Stomach smooth muscle (tissue), 2 donors: ENCODE measurements around the gene CDC23.
"Not testable (repeated sequence)": the region's sequence is repeated elsewhere in the genome, so short reads cannot be mapped to it uniquely, and the experiment has no call there.

Experiments used
- H3K27ac ChIP-seq: one replicate; pipeline ENCODE4 v1.7.0; 2013; ENCODE audit warnings: mild to moderate bottlenecking, low read length, inconsistent platforms
- H3K27me3 ChIP-seq, 2 donors: one replicate each; pipeline ENCODE4 v1.7.0; 2013; ENCODE audit warnings: low read length in 2 of 2; ENCODE audit not compliant: insufficient read depth in 2 of 2, control insufficient read depth in 1 of 2
- H3K36me3 ChIP-seq, 2 donors: one replicate each; pipeline ENCODE4 v1.7.0; 2013; ENCODE audit warnings: low read length in 2 of 2; ENCODE audit not compliant: control insufficient read depth in 2 of 2, insufficient read depth in 2 of 2
- H3K4me1 ChIP-seq: one replicate; pipeline ENCODE4 v1.7.0; 2013; ENCODE audit warnings: low read length; ENCODE audit not compliant: control insufficient read depth, insufficient read depth
- H3K4me3 ChIP-seq, 2 donors: one replicate each; pipeline ENCODE4 v1.7.0; 2013; ENCODE audit warnings: low read length in 2 of 2
- H3K9ac ChIP-seq, 2 donors: one replicate each; pipeline ENCODE4 v1.7.0; 2013; ENCODE audit warnings: low read length in 2 of 2, mild to moderate bottlenecking in 1 of 2
- H3K9me3 ChIP-seq, 2 donors: one replicate each; pipeline ENCODE4 v1.7.0; 2013; ENCODE audit warnings: low read length in 2 of 2; ENCODE audit not compliant: control insufficient read depth in 2 of 2
- donor health status: healthy.
- donor health status: Pancreatic carcinoma.

CDC23 gene

DNA sequence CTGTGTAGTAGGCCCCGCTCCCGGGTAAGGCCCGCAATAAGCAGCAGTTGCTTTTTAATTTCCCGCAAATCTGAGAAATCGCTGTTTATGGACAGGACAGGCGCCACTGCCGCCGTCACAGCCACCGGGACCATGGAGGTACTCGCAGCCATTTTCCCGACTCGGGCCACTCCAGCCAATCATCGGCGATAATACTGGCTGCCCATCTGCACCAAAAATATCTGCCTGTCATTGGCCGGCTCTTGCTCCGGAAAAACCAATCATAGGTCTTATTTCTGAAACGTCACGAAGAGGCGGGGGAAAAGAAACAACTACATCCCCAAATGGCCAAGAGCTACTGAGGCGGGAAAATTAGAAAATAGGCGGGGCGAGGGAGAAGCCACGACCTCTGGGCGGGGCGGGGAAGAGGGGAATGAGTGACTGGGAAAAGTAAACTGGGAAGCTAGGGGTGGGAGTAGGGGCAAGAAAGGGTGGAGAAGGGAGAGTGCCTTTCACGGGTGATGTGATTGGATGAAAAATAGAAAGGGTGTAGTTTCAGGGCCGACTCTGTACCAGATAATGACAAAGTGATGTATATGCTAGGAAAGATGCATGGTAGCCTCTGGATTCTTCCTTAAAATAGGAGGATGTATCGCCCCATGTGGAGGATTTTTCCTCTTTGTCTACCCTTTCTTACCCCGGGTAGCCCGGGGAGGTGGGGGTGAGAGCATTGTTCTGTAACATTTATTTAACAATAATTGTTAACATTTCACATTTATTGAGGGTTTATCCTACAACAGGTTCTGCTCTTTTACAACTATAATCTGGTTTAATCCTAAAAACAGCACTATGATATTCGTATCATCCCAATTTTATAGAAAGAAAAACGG, at the start of gene CDC23:
CDC23 (minus strand) TSS at position 163 of the 869 bp plus-strand sequence; CDS start at position 152, 11 bp downstream.
- Histone ChIP-seq H3K9ac (peak within 1 kb of the TSS; percentile 88 to 98), H3K27me3 (no peaks in the 10 kb centered on the region), H3K4me3 (peak within 1 kb of the TSS; percentile 97 to 100), H3K9me3 (no peaks in the 10 kb centered on the region), H3K27ac (peak within 1 kb of the TSS; percentile 75), H3K36me3 (peaks cover 3 to 5% of the 10 kb centered on the region in 2 donors), H3K4me1 (peaks cover 10% of the 10 kb centered on the region)

DNA sequence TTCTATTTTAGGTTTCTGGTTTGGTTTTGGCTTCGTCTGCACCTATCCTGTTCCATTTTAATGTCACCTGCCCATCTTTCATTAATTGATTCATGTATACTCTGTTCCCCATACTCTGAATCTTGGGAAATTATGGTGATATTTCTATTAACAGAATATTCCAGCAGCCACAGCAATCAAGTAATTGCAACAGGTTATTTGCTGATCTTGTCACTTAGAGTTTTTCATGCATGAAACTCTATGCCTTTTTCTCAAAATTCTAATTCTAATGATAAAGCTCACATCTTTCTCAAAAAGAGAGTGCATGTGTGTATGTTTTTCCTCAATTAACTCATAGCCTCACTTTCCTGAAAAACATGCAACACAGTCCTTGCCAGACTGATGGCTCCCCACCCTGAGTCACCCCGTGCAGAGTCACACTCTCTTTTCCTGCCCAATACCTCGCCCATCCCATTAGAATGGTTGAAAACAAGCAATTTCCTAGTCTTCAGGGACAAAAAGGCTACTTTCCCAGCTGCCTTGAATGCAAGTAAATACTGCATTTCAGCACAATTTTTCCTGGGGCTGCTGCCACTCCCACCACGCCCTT, 45.7 kb upstream of the CDC23 start:
- Histone ChIP-seq H3K27me3 (no peaks in the 10 kb centered on the region), H3K4me3 (no peak overlapping the region), H3K4me1 (no peaks in the 10 kb centered on the region)

GRCh38 chr5:138257583-138257982, 44.5 kb upstream of the CDC23 start:
- H3K27me3 ChIP-seq = no peaks in the 10 kb centered on the region
- no peak overlapping the region for H3K9ac ChIP-seq
- H3K4me3 ChIP-seq = no peak overlapping the region

More for the DNA sequence above, 45.7 kb upstream of the CDC23 start:
- Histone ChIP-seq H3K9ac (no peak overlapping the region), H3K27ac (no peak overlapping the region), H3K36me3 (no peaks in the 10 kb centered on the region), H3K9me3 (no peaks in the 10 kb centered on the region)

DNA sequence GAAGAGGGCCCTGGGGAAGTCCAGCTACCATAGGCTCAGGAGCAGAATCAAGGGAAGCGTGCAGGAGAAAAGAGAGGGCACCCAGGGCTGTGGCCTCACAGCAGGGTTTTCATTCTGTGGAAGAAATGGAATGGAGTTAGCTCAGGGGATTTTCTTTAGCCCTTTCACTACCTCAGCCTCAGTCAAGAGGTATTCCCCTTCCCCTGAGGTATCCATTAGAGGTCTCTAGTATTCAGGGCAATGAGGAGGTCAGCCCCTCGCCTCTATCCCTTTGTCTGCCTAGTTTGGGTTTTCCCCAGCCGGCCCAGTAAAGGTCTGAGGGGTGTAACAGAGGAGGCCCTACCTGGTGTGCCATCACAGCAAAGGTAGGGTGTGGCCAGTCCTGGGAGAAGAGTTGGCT, 39.8 kb upstream of the CDC23 start:
- H3K4me3 ChIP-seq = no peak overlapping the region
- H3K9me3 ChIP-seq = no peaks in the 10 kb centered on the region
- H3K27ac ChIP-seq = no peak overlapping the region
- no peak overlapping the region for H3K9ac ChIP-seq
- H3K4me1 ChIP-seq = no peaks in the 10 kb centered on the region
- H3K36me3 ChIP-seq = no peaks in the 10 kb centered on the region
- H3K27me3 ChIP-seq = no peaks in the 10 kb centered on the region

More at GRCh38 chr5:138257583-138257982, 44.5 kb upstream of the CDC23 start:
- no peaks in the 10 kb centered on the region for H3K9me3 ChIP-seq
- H3K27ac ChIP-seq = no peak overlapping the region
- H3K4me1 ChIP-seq = no peaks in the 10 kb centered on the region
- no peaks in the 10 kb centered on the region for H3K36me3 ChIP-seq

GRCh38 chr5:138247800-138248199, 34.7 kb upstream of the CDC23 start:
- H3K9ac ChIP-seq, H3K27ac ChIP-seq, H3K36me3 ChIP-seq, H3K4me3 ChIP-seq, H3K9me3 ChIP-seq, H3K4me1 ChIP-seq, H3K27me3 ChIP-seq: not testable (repeated sequence)

DNA sequence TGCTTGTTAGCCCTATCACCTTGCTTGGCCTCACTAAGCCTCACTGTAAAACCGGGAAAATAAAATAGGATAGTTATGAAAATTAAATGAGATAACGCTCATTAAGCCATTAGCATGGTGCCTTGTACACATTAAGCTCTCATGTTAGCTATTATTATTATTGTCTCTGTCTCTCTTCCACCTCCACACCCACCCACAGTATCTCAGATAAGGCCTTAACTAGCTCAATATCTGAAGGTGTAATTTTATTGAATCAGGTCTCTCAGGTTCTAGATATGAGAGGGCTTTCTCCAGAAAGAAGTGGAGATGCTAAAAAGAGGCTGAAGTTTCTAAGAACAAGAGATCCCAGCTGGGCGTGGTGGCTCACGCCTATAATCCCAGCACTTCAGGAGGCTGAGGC, 33.7 kb upstream of the CDC23 start:
- Histone ChIP-seq H3K4me1 (peaks cover 7% of the 10 kb centered on the region), H3K36me3 (no peaks in the 10 kb centered on the region), H3K27me3 (no peaks in the 10 kb centered on the region), H3K9ac (no peak overlapping the region), H3K27ac (no peak overlapping the region), H3K9me3 (no peaks in the 10 kb centered on the region), H3K4me3 (no peak overlapping the region)

GRCh38 chr5:138246334-138246733, 33.2 kb upstream of the CDC23 start:
- no peaks in the 10 kb centered on the region for H3K36me3 ChIP-seq
- H3K27me3 ChIP-seq = peaks cover 0 to 1% of the 10 kb centered on the region in 2 donors
- H3K27ac ChIP-seq = no peak overlapping the region

DNA sequence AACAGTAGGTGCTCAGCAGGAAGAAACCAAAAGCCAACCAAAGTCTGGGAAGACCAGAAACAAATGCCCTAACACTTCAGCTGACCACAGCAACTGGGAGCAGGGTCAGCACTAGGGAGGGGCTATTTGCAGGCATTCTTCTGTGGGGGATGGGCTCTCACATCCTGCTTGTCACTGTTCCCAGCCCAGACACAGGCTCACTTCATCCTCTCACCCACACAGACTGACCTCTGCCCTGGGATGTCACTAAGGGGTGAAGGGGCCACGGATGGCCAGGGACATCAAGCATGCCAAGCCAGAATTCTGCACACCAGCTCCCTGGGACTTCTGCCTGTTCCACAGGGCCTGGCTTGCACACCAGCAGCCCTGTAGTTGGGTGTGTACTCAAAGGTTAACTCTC, 32.6 kb upstream of the CDC23 start:
- Histone ChIP-seq H3K4me3 (no peak overlapping the region), H3K4me1 (peaks cover 14% of the 10 kb centered on the region), H3K36me3 (no peaks in the 10 kb centered on the region), H3K27me3 (peaks cover 2 to 6% of the 10 kb centered on the region in 2 donors), H3K27ac (no peak overlapping the region), H3K9me3 (no peaks in the 10 kb centered on the region), H3K9ac (no peak overlapping the region)

More at GRCh38 chr5:138246334-138246733, 33.2 kb upstream of the CDC23 start:
- Histone ChIP-seq H3K9ac (no peak overlapping the region), H3K4me1 (peaks cover 12% of the 10 kb centered on the region), H3K4me3 (no peak overlapping the region), H3K9me3 (no peaks in the 10 kb centered on the region)

GRCh38 chr5:138243794-138244193, 30.7 kb upstream of the CDC23 start:
- H3K27me3 ChIP-seq = peaks cover 3 to 6% of the 10 kb centered on the region in 2 donors
- H3K4me1 ChIP-seq = peaks cover 14% of the 10 kb centered on the region
- H3K9ac ChIP-seq = no peak overlapping the region
- no peaks in the 10 kb centered on the region for H3K36me3 ChIP-seq
- H3K9me3 ChIP-seq = no peaks in the 10 kb centered on the region
- no peak overlapping the region for H3K4me3 ChIP-seq
- no peak overlapping the region for H3K27ac ChIP-seq

DNA sequence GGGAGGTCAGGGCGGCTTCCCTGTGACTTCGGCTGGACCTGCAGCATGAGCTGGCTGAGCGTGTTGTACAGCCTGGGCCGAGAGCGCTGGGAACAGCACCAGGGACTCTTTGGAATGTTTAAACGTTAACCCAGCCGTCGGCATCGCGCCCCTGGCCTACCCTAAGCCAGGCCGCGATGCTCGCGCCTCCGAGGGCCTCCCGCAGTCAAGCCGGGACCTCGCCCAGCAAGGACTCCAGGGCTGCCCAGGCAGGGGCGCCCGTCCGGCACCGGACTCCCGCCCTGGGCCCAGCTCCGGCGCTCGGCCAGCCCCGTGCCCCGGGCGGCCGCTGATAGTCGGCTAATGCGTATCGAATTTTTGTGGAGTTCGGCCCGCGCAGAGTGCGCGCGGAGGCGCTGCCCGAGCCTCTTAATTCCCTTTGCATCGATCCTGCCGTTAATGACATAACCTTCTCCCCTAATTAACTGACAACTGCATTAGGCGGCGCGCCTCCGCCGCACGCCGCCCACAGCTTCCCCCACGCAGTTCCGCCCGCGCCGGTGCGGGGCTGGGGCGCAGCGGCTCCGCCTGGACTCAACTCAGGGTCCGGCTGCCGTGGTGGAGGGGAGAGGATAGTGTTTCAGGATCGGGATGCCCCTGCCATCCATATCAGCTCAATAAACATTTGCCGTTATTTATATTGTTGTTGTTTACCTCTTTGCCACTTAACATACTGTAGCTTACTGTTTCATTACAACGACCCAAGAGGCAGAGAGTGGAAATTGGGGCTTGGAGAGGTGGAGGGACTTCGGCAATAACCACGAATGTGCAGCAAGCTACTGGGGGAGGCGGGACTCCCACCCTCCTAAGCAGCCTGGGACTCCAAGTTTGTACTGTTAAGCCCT, 28.8 kb upstream of the CDC23 start:
- Histone ChIP-seq H3K27ac (no peak overlapping the region), H3K4me1 (peaks cover 14% of the 10 kb centered on the region), H3K36me3 (no peaks in the 10 kb centered on the region), H3K9ac (peak overlapping the region; percentile 7 to 78), H3K9me3 (no peaks in the 10 kb centered on the region), H3K27me3 (peaks cover 3 to 6% of the 10 kb centered on the region in 2 donors), H3K4me3 (peak overlapping the region; percentile 69 to 74)
